Prostate gland (tissue), 2 donors: ENCODE results near the gene CISTR.

Experiments
- POLR2A ChIP-seq: fragments of 450-650 bp; IDR thresholded peaks from one replicate; pipeline ENCODE4 v1.6.1; 2016; ENCODE audit warnings: antibody characterized with exemption, mild to moderate bottlenecking
- TF ChIP-seq, protein P1 (sequence below), 4 experiments: fragments of 200-600 bp in 2 of 4; fragments of 450-650 bp in 2 of 4; sonication (generic) in 2 of 4; IDR thresholded peaks; 1 replicate in 3 of 4; 2 replicates in 1 of 4; pipeline ENCODE4 v1.5.1; 2016 to 2019; ENCODE audit warnings: antibody characterized with exemption in 4 of 4, mild to moderate bottlenecking in 2 of 4, moderate library complexity in 2 of 4

GRCh38 chr12:53757101-53757770 lies 5.5 kb upstream of the CISTR start:
- TF ChIP-seq, protein P1, sequence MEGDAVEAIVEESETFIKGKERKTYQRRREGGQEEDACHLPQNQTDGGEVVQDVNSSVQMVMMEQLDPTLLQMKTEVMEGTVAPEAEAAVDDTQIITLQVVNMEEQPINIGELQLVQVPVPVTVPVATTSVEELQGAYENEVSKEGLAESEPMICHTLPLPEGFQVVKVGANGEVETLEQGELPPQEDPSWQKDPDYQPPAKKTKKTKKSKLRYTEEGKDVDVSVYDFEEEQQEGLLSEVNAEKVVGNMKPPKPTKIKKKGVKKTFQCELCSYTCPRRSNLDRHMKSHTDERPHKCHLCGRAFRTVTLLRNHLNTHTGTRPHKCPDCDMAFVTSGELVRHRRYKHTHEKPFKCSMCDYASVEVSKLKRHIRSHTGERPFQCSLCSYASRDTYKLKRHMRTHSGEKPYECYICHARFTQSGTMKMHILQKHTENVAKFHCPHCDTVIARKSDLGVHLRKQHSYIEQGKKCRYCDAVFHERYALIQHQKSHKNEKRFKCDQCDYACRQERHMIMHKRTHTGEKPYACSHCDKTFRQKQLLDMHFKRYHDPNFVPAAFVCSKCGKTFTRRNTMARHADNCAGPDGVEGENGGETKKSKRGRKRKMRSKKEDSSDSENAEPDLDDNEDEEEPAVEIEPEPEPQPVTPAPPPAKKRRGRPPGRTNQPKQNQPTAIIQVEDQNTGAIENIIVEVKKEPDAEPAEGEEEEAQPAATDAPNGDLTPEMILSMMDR (IDR thresholded peaks at IDR 0.05): peak; percentile 37 to 63 (median 52)
- no peak for TF ChIP-seq POLR2A
